ENCODE data around the gene CHTOP. TPM values are rescaled to one million over a fixed set of nuclear protein-coding genes. Genes with fewer than 3 reads are reported as not detected.

CHTOP gene
- total and polyA plus RNA-seq, 2 of the 8 experiments (the other 6 are each of a cell fraction or from before 2014, with no cell fraction given), result 84.6 to 104 TPM

GRCh38 chr1:153592748-153593147 is 41.1 kb upstream of the CHTOP start:
- no peaks in the 10 kb centered on the region for H3K27me3 ChIP-seq (replicated peaks in 1 of 4; ENCODE audit: control insufficient read depth in 3 of 4, extremely low read depth in 1 of 4, insufficient read depth in 3 of 4, low read length in 3 of 4)
- TF ChIP-seq YY1 (IDR thresholded peaks at IDR 0.05; ENCODE audit: low read depth, low read length) (no peak), KDM4A (IDR thresholded peaks at IDR 0.05; ENCODE audit: low read depth, low read length, severe bottlenecking) (no peak), KDM1A (IDR thresholded peaks at IDR 0.05; ENCODE audit: borderline replicate concordance, low read length) (no peak), CEBPB (IDR thresholded peaks at IDR 0.05; ENCODE audit: low read depth, low read length) (no peak), FOSL1 (IDR thresholded peaks at IDR 0.05; ENCODE audit: insufficient read depth, low read depth, low read length) (no peak), CHD2 (IDR thresholded peaks at IDR 0.05; ENCODE audit: low read length) (no peak), MAX (IDR thresholded peaks at IDR 0.05) (no peak), CTBP2 (IDR thresholded peaks at IDR 0.05; ENCODE audit: borderline replicate concordance, insufficient read depth, insufficient read length, low read length) (no peak), ATF3 (IDR thresholded peaks at IDR 0.05; ENCODE audit: insufficient read depth, low read depth, low read length) (no peak), MAFK (IDR thresholded peaks at IDR 0.05; ENCODE audit: low read depth, low read length) (no peak), NANOG (IDR thresholded peaks at IDR 0.05; ENCODE audit: insufficient read depth, low read depth, low read length, poor library complexity, severe bottlenecking) (no peak), RBBP5 (IDR thresholded peaks at IDR 0.05; ENCODE audit: borderline replicate concordance, low read depth, low read length) (no peak), JUND (IDR thresholded peaks at IDR 0.05; ENCODE audit: low read length) (no peak), CREB1 (IDR thresholded peaks at IDR 0.05) (no peak)

More at GRCh38 chr1:153592748-153593147, 41.1 kb upstream of the CHTOP start:
- FAIRE-seq (no peak), DNase-seq (ENCODE audit: low read depth in 1 of 2, low spot score in 2 of 2) (no peak)
- peak overlapping the region; percentile 43; the same call in 1 of the 2 replicates for H2AFZ ChIP-seq (ENCODE audit: low read length)
- no peaks in the 10 kb centered on the region for H3K79me1 ChIP-seq (ENCODE audit: low read depth, low read length)
- H2BK15ac ChIP-seq (ENCODE audit: low read length), result no peak overlapping the region
- no peak overlapping the region for H3K4me2 ChIP-seq (ENCODE audit: insufficient read depth in 1 of 2, low read depth in 2 of 2, low read length in 2 of 2)
- no peaks in the 10 kb centered on the region for H3K79me2 ChIP-seq (ENCODE audit: control insufficient read depth in 1 of 2, insufficient read depth in 2 of 2, low read length in 2 of 2)
- 84% methylated on average over 4 of the region's 4 CpGs; no CpG with 5 or more reads in 1 of the 2 experiments for WGBS, 2 experiments (ENCODE audit: extremely low coverage in 1 of 2, insufficient coverage in 1 of 2, insufficient read length in 1 of 2, insufficient replicate concordance in 2 of 2, low coverage in 1 of 2, low lambda C conversion rate in 2 of 2, missing lambda C conversion rate in 1 of 2)
- POLR2A ChIA-PET (ENCODE audit: partially characterized antibody), result interaction anchor here (0.8 to 2.8 kb wide), 5 partner anchors 11 to 42 kb away, joined by 3 to 9 read pairs (median 5); partner anchors contain the start of genes S100A13 and S100A16
- no peak overlapping the region for H3K23ac ChIP-seq (ENCODE audit: insufficient read length)
- H3K4me3 ChIP-seq (ENCODE audit: extremely low read depth in 1 of 4, insufficient read depth in 2 of 4, low read depth in 3 of 4, low read length in 4 of 4), result no peak overlapping the region
- no peaks in the 10 kb centered on the region for H3K36me3 ChIP-seq (ENCODE audit: control insufficient read depth in 2 of 4, insufficient read depth in 4 of 4, low read length in 3 of 4)
- H3K27ac ChIP-seq (ENCODE audit: low read depth, low read length), result no peak overlapping the region
- no peak overlapping the region for H2BK20ac ChIP-seq (ENCODE audit: low read length)
- H3K4me1 ChIP-seq (replicated peaks in 1 of 4; ENCODE audit: control insufficient read depth in 3 of 4, insufficient read depth in 4 of 4, low read length in 3 of 4), result no peaks in the 10 kb centered on the region
- no peak overlapping the region for H2BK12ac ChIP-seq (ENCODE audit: low read depth, low read length)
- no peaks in the 10 kb centered on the region for H4K20me1 ChIP-seq (replicated peaks in 1 of 2; ENCODE audit: control insufficient read depth in 1 of 2, insufficient read depth in 2 of 2, low read length in 2 of 2)
- H3K9ac ChIP-seq (replicated peaks in 1 of 4; ENCODE audit: extremely low read depth in 1 of 4, low read depth in 3 of 4, low read length in 3 of 4), result no peak overlapping the region
- no peak overlapping the region for H3K56ac ChIP-seq (replicated peaks; ENCODE audit: insufficient read length, low read depth, low read length)
- no peaks in the 10 kb centered on the region for H3K9me3 ChIP-seq (ENCODE audit: insufficient read depth in 2 of 2, low read depth in 1 of 2, low read length in 1 of 2)
- H3K4ac ChIP-seq (replicated peaks; ENCODE audit: insufficient read length, low read depth, low read length), result no peak overlapping the region
- no peak overlapping the region for H2AK5ac ChIP-seq (ENCODE audit: low read depth, low read length)
- no peak overlapping the region for H3K18ac ChIP-seq (ENCODE audit: extremely low read depth, low read length)
- CTCF ChIA-PET (ENCODE audit: partially characterized antibody), result interaction anchor here (1.0 to 2.4 kb wide), 7 partner anchors 9 to 98 kb away, joined by 3 to 16 read pairs (median 5); partner anchors contain the start of genes S100A1 and S100A13
- H3K23me2 ChIP-seq (ENCODE audit: low read depth, low read length), result no peaks in the 10 kb centered on the region
- no peak overlapping the region for H3K14ac ChIP-seq (ENCODE audit: insufficient read length)
- H2BK5ac ChIP-seq (ENCODE audit: low read depth, low read length), result no peak overlapping the region
- no peak overlapping the region for H4K8ac ChIP-seq (ENCODE audit: extremely low read depth, insufficient read depth, low read length)
- no peak overlapping the region for H2BK120ac ChIP-seq (replicated peaks; ENCODE audit: low read depth, low read length)
- no peak overlapping the region for H4K91ac ChIP-seq (replicated peaks; ENCODE audit: insufficient read length, low read length)
- H4K5ac ChIP-seq (ENCODE audit: insufficient read length, low read depth, low read length), result no peak overlapping the region
